NCI-H69 (cell line): ENCODE results near the gene JAM3.

Experiments
- DNase-seq: peaks from one replicate; lab custom pipeline; 2025; lab: John Stamatoyannopoulos, UW

Gene JAM3

GRCh38 chr11:134145715-134146114 lies 76.8 kb downstream of the JAM3 start:
- peak; percentile 13 for DNase-seq

- no peak for DNase-seq
Measured at GRCh38 chr11:134146598-134146997, 77.7 kb downstream of the JAM3 start.

- DNase-seq, result no peak
Measured at GRCh38 chr11:134149371-134149770, 80.5 kb downstream of the JAM3 start.

GRCh38 chr11:134150195-134150903 lies 81.5 kb downstream of the JAM3 start:
- DNase-seq, result no peak

- DNase-seq, result no peak
Measured at GRCh38 chr11:134151083-134151747, 82.3 kb downstream of the JAM3 start.

- no peak for DNase-seq
Measured at GRCh38 chr11:134152696-134153095, 83.8 kb downstream of the JAM3 start.

GRCh38 chr11:134153147-134153905 lies 84.5 kb downstream of the JAM3 start:
- no peak for DNase-seq

- DNase-seq, result no peak
Measured at GRCh38 chr11:134154441-134154840, 85.6 kb downstream of the JAM3 start.

- no peak for DNase-seq
Measured at GRCh38 chr11:134155456-134155855, 86.6 kb downstream of the JAM3 start.

GRCh38 chr11:134155946-134156865 lies 87.3 kb downstream of the JAM3 start:
- no peak for DNase-seq

GRCh38 chr11:134157451-134157850 lies 88.6 kb downstream of the JAM3 start:
- no peak for DNase-seq

- no peak for DNase-seq
Measured at GRCh38 chr11:134158023-134158422, 89.2 kb downstream of the JAM3 start.

- DNase-seq, result no peak
Measured at GRCh38 chr11:134159652-134160051, 90.8 kb downstream of the JAM3 start.

GRCh38 chr11:134164490-134165370 lies 95.9 kb downstream of the JAM3 start:
- DNase-seq, result peak; percentile 60

- DNase-seq, result no peak
Measured at GRCh38 chr11:134170177-134170918, 101.5 kb downstream of the JAM3 start.

- DNase-seq, result no peak
Measured at GRCh38 chr11:134170919-134171281, 102.0 kb downstream of the JAM3 start.

- no peak for DNase-seq
Measured at GRCh38 chr11:134171951-134172350, 103.1 kb downstream of the JAM3 start.

GRCh38 chr11:134173296-134173695 lies 104.4 kb downstream of the JAM3 start:
- no peak for DNase-seq

GRCh38 chr11:134176284-134176683 lies 107.4 kb downstream of the JAM3 start:
- DNase-seq, result no peak

- no peak for DNase-seq
Measured at GRCh38 chr11:134178032-134178674, 109.3 kb downstream of the JAM3 start.
